HepG2 (cell line): ENCODE data around the gene MAP3K19. TPM values are rescaled to one million over a fixed set of nuclear protein-coding genes. Genes with fewer than 3 reads are reported as not detected.
A peak's percentile ranks its signal among the peaks of the same experiment; 100 is the strongest.

Source experiments
- ARID2 ChIP-seq: sonication (generic); formaldehyde crosslinking; IDR thresholded peaks from 2 replicates; pipeline ENCODE4 v1.8.1; 2022; ENCODE audit warnings: mild to moderate bottlenecking, missing genetic modification reagents, borderline replicate concordance
- CCAR2 ChIP-seq: fragments of 200-400 bp; formaldehyde crosslinking; optimal IDR thresholded peaks from 2 replicates; pipeline ENCODE3; 2018; ENCODE audit warnings: low read depth, mild to moderate bottlenecking, low read length, moderate library complexity
- CENPBD1 ChIP-seq: sonication (generic); formaldehyde crosslinking; IDR thresholded peaks from 2 replicates; pipeline ENCODE4 v1.8.0; 2022; ENCODE audit warnings: missing genetic modification reagents, low read depth, mild to moderate bottlenecking, borderline replicate concordance
- ETV5 ChIP-seq: IDR thresholded peaks from 2 replicates; pipeline ENCODE4 v1.6.1; 2018; ENCODE audit warnings: missing biosample characterization, missing genetic modification reagents, inconsistent platforms, borderline replicate concordance
- GRHL1 ChIP-seq: sonication (generic); formaldehyde crosslinking; conservative IDR thresholded peaks from 2 replicates; pipeline ENCODE4 v1.8.0; 2022; ENCODE audit warnings: missing genetic modification reagents
- NFIC ChIP-seq: IDR thresholded peaks from 2 replicates; pipeline ENCODE4 v1.6.1; 2012; ENCODE audit warnings: mild to moderate bottlenecking, low read length, inconsistent platforms
- RBM22 ChIP-seq: fragments of 200-400 bp; formaldehyde crosslinking; optimal IDR thresholded peaks from 2 replicates; pipeline ENCODE3; 2017; ENCODE audit warnings: mild to moderate bottlenecking, low read length, moderate library complexity
- SOX13 ChIP-seq, 3 experiments: fragments of 450-650 bp in 1 of 3; sonication (generic) in 1 of 3; formaldehyde crosslinking in 1 of 3; IDR thresholded peaks in 2 of 3; conservative IDR thresholded peaks in 1 of 3; 2 replicates each; pipeline versions ENCODE4 v1.5.0 to v1.6.1; 2016 to 2020; ENCODE audit warnings: antibody characterized with exemption in 1 of 3, mild to moderate bottlenecking in 1 of 3, missing compliant biosample characterization in 1 of 3, missing genetic modification reagents in 1 of 3, moderate library complexity in 1 of 3
- SP2 ChIP-seq: sonication (generic); formaldehyde crosslinking; IDR thresholded peaks from 2 replicates; pipeline ENCODE4 v1.5.1; 2020; ENCODE audit warnings: mild to moderate bottlenecking, missing genetic modification reagents
- SRSF9 ChIP-seq: fragments of 200-400 bp; formaldehyde crosslinking; IDR thresholded peaks from 2 replicates; pipeline ENCODE4 v1.6.1; 2018; ENCODE audit warnings: borderline replicate concordance, mild to moderate bottlenecking, low read depth, low read length; ENCODE audit not compliant: insufficient read depth, poor library complexity, severe bottlenecking
- TCF7 ChIP-seq: sonication (generic); IDR thresholded peaks from 2 replicates; pipeline ENCODE4 v1.6.1; 2016; ENCODE audit warnings: antibody characterized with exemption, low read depth
- TFE3 ChIP-seq: IDR thresholded peaks from 2 replicates; pipeline ENCODE4 v1.6.1; 2016
- ZKSCAN5 ChIP-seq: sonication (generic); formaldehyde crosslinking; IDR thresholded peaks from 2 replicates; pipeline ENCODE4 v1.5.1; 2020; ENCODE audit warnings: mild to moderate bottlenecking, missing genetic modification reagents
- ZMYM3 ChIP-seq: sonication (generic); formaldehyde crosslinking; IDR thresholded peaks from 2 replicates; pipeline ENCODE4 v1.5.1; 2020; ENCODE audit warnings: mild to moderate bottlenecking, missing genetic modification reagents
- ZNF337 ChIP-seq: sonication (generic); formaldehyde crosslinking; IDR thresholded peaks from 2 replicates; pipeline ENCODE4 v1.5.1; 2020; ENCODE audit warnings: missing genetic modification reagents, low read depth, mild to moderate bottlenecking, borderline replicate concordance
- ZNF468 ChIP-seq: sonication (generic); formaldehyde crosslinking; IDR thresholded peaks from 2 replicates; pipeline ENCODE4 v1.8.0; 2022; ENCODE audit warnings: mild to moderate bottlenecking, moderate library complexity, missing genetic modification reagents
- ZNF563 ChIP-seq: sonication (generic); formaldehyde crosslinking; IDR thresholded peaks from 2 replicates; pipeline ENCODE4 v1.8.0; 2022; ENCODE audit warnings: mild to moderate bottlenecking, moderate library complexity, missing genetic modification reagents
- ZNF792 ChIP-seq: IDR thresholded peaks from 2 replicates; pipeline ENCODE4 v1.6.1; 2016
- polyA plus RNA-seq, 8 experiments: library from polyadenylated mRNA; depleted of rRNA in 3 of 8; stranded (reverse) in 7 of 8; unstranded in 1 of 8; fragments of >200 nt; fragmentation: Illumina TruSeq in 4 of 8; extraction: Trizol in 4 of 8; gene quantifications; 2 replicates each; pipeline versions ENCODE4 v1.2.1 to v1.2.3, GENCODE V29; 2011 to 2016; ENCODE audit warnings: low read depth in 4 of 8, missing spikeins in 1 of 8, mixed read lengths in 1 of 8; ENCODE audit not compliant: insufficient read depth in 1 of 8
- total RNA-seq, 5 experiments: library from RNA; depleted of rRNA; stranded (reverse); fragments of >200 nt; fragmentation: Illumina TruSeq; extraction: Trizol; gene quantifications; 2 replicates each; pipeline ENCODE4 v1.2.3, GENCODE V29; 2016; ENCODE audit warnings: low read depth in 1 of 5
- TF ChIP-seq, protein P1 (sequence below): sonication (generic); formaldehyde crosslinking; IDR thresholded peaks from 2 replicates; pipeline ENCODE4 v1.4.0; 2020; ENCODE audit warnings: missing genetic modification reagents
- TF ChIP-seq, protein P2 (sequence below): sonication (generic); formaldehyde crosslinking; IDR thresholded peaks from 2 replicates; pipeline ENCODE4 v1.8.0; 2022; ENCODE audit warnings: low read depth, missing genetic modification reagents

MAP3K19 gene
- total and polyA plus RNA-seq, 2 of the 13 experiments (the other 11 are each of a cell fraction or from before 2014, with no cell fraction given) = not detected

- TF ChIP-seq, protein P1, sequence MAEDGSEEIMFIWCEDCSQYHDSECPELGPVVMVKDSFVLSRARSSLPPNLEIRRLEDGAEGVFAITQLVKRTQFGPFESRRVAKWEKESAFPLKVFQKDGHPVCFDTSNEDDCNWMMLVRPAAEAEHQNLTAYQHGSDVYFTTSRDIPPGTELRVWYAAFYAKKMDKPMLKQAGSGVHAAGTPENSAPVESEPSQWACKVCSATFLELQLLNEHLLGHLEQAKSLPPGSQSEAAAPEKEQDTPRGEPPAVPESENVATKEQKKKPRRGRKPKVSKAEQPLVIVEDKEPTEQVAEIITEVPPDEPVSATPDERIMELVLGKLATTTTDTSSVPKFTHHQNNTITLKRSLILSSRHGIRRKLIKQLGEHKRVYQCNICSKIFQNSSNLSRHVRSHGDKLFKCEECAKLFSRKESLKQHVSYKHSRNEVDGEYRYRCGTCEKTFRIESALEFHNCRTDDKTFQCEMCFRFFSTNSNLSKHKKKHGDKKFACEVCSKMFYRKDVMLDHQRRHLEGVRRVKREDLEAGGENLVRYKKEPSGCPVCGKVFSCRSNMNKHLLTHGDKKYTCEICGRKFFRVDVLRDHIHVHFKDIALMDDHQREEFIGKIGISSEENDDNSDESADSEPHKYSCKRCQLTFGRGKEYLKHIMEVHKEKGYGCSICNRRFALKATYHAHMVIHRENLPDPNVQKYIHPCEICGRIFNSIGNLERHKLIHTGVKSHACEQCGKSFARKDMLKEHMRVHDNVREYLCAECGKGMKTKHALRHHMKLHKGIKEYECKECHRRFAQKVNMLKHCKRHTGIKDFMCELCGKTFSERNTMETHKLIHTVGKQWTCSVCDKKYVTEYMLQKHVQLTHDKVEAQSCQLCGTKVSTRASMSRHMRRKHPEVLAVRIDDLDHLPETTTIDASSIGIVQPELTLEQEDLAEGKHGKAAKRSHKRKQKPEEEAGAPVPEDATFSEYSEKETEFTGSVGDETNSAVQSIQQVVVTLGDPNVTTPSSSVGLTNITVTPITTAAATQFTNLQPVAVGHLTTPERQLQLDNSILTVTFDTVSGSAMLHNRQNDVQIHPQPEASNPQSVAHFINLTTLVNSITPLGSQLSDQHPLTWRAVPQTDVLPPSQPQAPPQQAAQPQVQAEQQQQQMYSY (CRISPR knock-in tag) = no peak
- peak; percentile 85 for TF ChIP-seq ZNF337 (CRISPR knock-in tag)
- TF ChIP-seq ZNF563 = no peak
- TF ChIP-seq CENPBD1 (CRISPR knock-in tag) = no peak
- no peak for TF ChIP-seq SRSF9
- TF ChIP-seq CCAR2 = peak; percentile 77
- no peak for TF ChIP-seq TCF7
- TF ChIP-seq ZMYM3 = no peak
- peak; percentile 49 for TF ChIP-seq RBM22
- no peak for TF ChIP-seq SP2 (CRISPR knock-in tag)
- no peak; the same call in 1 of the 2 replicates for TF ChIP-seq ZKSCAN5 (CRISPR knock-in tag)
- no peak for TF ChIP-seq ZNF468 (CRISPR knock-in tag)
- TF ChIP-seq, protein P2, sequence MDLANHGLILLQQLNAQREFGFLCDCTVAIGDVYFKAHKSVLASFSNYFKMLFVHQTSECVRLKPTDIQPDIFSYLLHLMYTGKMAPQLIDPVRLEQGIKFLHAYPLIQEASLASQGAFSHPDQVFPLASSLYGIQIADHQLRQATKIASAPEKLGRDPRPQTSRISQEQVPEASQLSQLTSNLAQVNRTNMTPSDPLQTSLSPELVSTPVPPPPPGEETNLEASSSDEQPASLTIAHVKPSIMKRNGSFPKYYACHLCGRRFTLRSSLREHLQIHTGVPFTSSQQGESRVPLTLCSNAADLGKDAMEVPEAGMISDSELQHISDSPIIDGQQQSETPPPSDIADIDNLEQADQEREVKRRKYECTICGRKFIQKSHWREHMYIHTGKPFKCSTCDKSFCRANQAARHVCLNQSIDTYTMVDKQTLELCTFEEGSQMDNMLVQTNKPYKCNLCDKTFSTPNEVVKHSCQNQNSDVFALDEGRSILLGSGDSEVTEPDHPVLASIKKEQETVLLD = no peak
- TF ChIP-seq ETV5 (CRISPR knock-in tag) = peak; percentile 81
- no peak; the same call in 1 of the 2 replicates for TF ChIP-seq ZNF792 (CRISPR knock-in tag)
- TF ChIP-seq ARID2 (CRISPR knock-in tag) = no peak
- no peak for TF ChIP-seq GRHL1 (CRISPR knock-in tag)
- peak; percentile 26; the same call in 1 of the 2 replicates for TF ChIP-seq SOX13 (IDR thresholded peaks at IDR 0.05)
- TF ChIP-seq SOX13 (CRISPR knock-in tag; conservative IDR thresholded peaks at IDR 0.05 in 1 of 2, IDR thresholded peaks at IDR 0.05 in 1 of 2) = 0 out of 4 replicates have a peak, but pooled peaks of 1 of the 2 experiments have one; percentile 14
- TF ChIP-seq NFIC = 0 out of 2 replicates have a peak, but pooled peaks have one; percentile 34
- TF ChIP-seq TFE3 (CRISPR knock-in tag) = no peak
These were observed 129.2 kb downstream of the MAP3K19 start (continued) for GRCh38 chr2:134917888-134918525.
